ENCODE measurements around the gene PFN1.
A peak's percentile ranks its signal among the peaks of the same experiment; 100 is the strongest.
"Not testable (repeated sequence)": the region's sequence is repeated elsewhere in the genome, so short reads cannot be mapped to it uniquely, and the experiment has no call there.

Gene PFN1

GRCh38 chr17:4945176-4945943, 3.0 kb downstream of the PFN1 start:
- DNase-seq (ENCODE audit: low read depth), result peak; percentile 85

- no peak for DNase-seq (ENCODE audit: low read depth)
Measured at GRCh38 chr17:4944554-4945175, 3.7 kb downstream of the PFN1 start.

- DNase-seq (ENCODE audit: low read depth), result no peak
Measured at GRCh38 chr17:4944163-4944553, 4.2 kb downstream of the PFN1 start.

GRCh38 chr17:4942760-4943508, 5.4 kb downstream of the PFN1 start:
- no peak for DNase-seq (ENCODE audit: low read depth)

- DNase-seq (ENCODE audit: low read depth), result no peak
Measured at GRCh38 chr17:4941319-4941610, 7.1 kb downstream of the PFN1 start.

- no peak for DNase-seq (ENCODE audit: low read depth)
Measured at GRCh38 chr17:4940555-4941318, 7.6 kb downstream of the PFN1 start.

GRCh38 chr17:4939796-4940554, 8.4 kb downstream of the PFN1 start, which contains the start of the genes RNF167 and SLC25A11:
TSS of gene RNF167 (plus strand) at chr17:4940268. CDS start at chr17:4940910, 642 bp downstream.
TSS of gene SLC25A11 (minus strand) at chr17:4940046. CDS start at chr17:4939910, 136 bp downstream.
- DNase-seq (ENCODE audit: low read depth), result peak; percentile 95

GRCh38 chr17:4939546-4939795, 8.9 kb downstream of the PFN1 start:
- DNase-seq (ENCODE audit: low read depth), result no peak

GRCh38 chr17:4938688-4939545, 9.4 kb downstream of the PFN1 start:
- no peak for DNase-seq (ENCODE audit: low read depth)

- no peak for DNase-seq (ENCODE audit: low read depth)
Measured at GRCh38 chr17:4938069-4938491, 10.2 kb downstream of the PFN1 start.

GRCh38 chr17:4937553-4937952, 10.8 kb downstream of the PFN1 start:
- no peak for DNase-seq (ENCODE audit: low read depth)

GRCh38 chr17:4936436-4936835, 11.9 kb downstream of the PFN1 start:
- no peak for DNase-seq (ENCODE audit: low read depth)

GRCh38 chr17:4935650-4936049, 12.7 kb downstream of the PFN1 start:
- no peak for DNase-seq (ENCODE audit: low read depth)

GRCh38 chr17:4934173-4934979, 14.0 kb downstream of the PFN1 start:
- no peak for DNase-seq (ENCODE audit: low read depth)

- no peak for DNase-seq (ENCODE audit: low read depth)
Measured at GRCh38 chr17:4933646-4934045, 14.7 kb downstream of the PFN1 start.

- no peak for DNase-seq (ENCODE audit: low read depth)
Measured at GRCh38 chr17:4932756-4933155, 15.6 kb downstream of the PFN1 start.

- DNase-seq (ENCODE audit: low read depth), result no peak
Measured at GRCh38 chr17:4931963-4932362, 16.4 kb downstream of the PFN1 start, which contains the start of gene GP1BA. TSS of gene GP1BA (plus strand) at chr17:4932277. CDS start at chr17:4932605, 328 bp downstream.

- DNase-seq (ENCODE audit: low read depth), result no peak
Measured at GRCh38 chr17:4928881-4929280, 19.4 kb downstream of the PFN1 start.

GRCh38 chr17:4926577-4927335, 21.6 kb downstream of the PFN1 start:
- DNase-seq (ENCODE audit: low read depth), result not testable (repeated sequence)

Data from stimulated activated CD4-positive, alpha-beta T cell treated with anti-CD3 and anti-CD28 coated beads, Interleukin-2, amount 100 ng/mL, for 4 hours (primary cell).